A549 (cell line): Measurements from ENCODE around the gene LIMS1.

Experiments
- EP300 ChIP-seq, 2 experiments: fragments of >200 bp; sonication (Bioruptor Twin); formaldehyde crosslinking; IDR thresholded peaks; 2 replicates in 1 of 2; 3 replicates in 1 of 2; pipeline ENCODE4 v1.6.1; 2016 to 2017
- HMGXB4 ChIP-seq: fragments of 250-450 bp; sonication (Bioruptor Pico); IDR thresholded peaks from 2 replicates; pipeline ENCODE4 v1.5.0; 2021; ENCODE audit warnings: mild to moderate bottlenecking, moderate library complexity, borderline replicate concordance
- HOXB13 ChIP-seq: fragments of 250-450 bp; sonication (Bioruptor Pico); IDR thresholded peaks from 2 replicates; pipeline ENCODE4 v1.5.0; 2020; ENCODE audit warnings: low read depth, mild to moderate bottlenecking, moderate library complexity
- JUN ChIP-seq, 2 experiments: fragments of >200 bp; sonication (Bioruptor Twin); formaldehyde crosslinking; IDR thresholded peaks; 2 replicates in 1 of 2; 3 replicates in 1 of 2; pipeline ENCODE4 v1.6.1; 2016 to 2017
- KDM5A ChIP-seq: fragments of 200-600 bp; sonication (generic); IDR thresholded peaks from 2 replicates; pipeline ENCODE4 v1.6.1; 2016; ENCODE audit warnings: antibody characterized with exemption, mild to moderate bottlenecking
- MAFK ChIP-seq: fragments of 450-650 bp; IDR thresholded peaks from 2 replicates; pipeline ENCODE4 v1.6.1; 2014; ENCODE audit not compliant: partially characterized antibody
- PBX3 ChIP-seq: IDR thresholded peaks from 2 replicates; pipeline ENCODE4 v1.6.1; 2012
- POLR2A ChIP-seq: IDR thresholded peaks from 2 replicates; pipeline ENCODE4 v1.6.1; 2012; ENCODE audit warnings: mild to moderate bottlenecking, low read length
- RARB ChIP-seq: fragments of 250-450 bp; sonication (Bioruptor Pico); IDR thresholded peaks from 2 replicates; pipeline ENCODE4 v1.8.0; 2021; ENCODE audit warnings: mild to moderate bottlenecking, moderate library complexity
- REST ChIP-seq: fragments of 200-600 bp; sonication (generic); IDR thresholded peaks from 2 replicates; pipeline ENCODE4 v1.6.1; 2016; ENCODE audit warnings: antibody characterized with exemption, mild to moderate bottlenecking, moderate library complexity
- SMC3 ChIP-seq: fragments of >200 bp; sonication (Bioruptor Twin); formaldehyde crosslinking; IDR thresholded peaks from 3 replicates; pipeline ENCODE4 v1.6.1; 2018; ENCODE audit warnings: inconsistent platforms
- TF ChIP-seq, protein P1 (sequence below): fragments of >200 bp; sonication (Bioruptor Twin); formaldehyde crosslinking; IDR thresholded peaks from 3 replicates; pipeline ENCODE4 v1.5.1; 2016
- TF ChIP-seq, protein P2 (sequence below): fragments of 250-450 bp; sonication (Bioruptor Pico); IDR thresholded peaks from 2 replicates; pipeline ENCODE4 v1.5.0; 2020; ENCODE audit warnings: low read depth, mild to moderate bottlenecking, moderate library complexity
- TF ChIP-seq, protein P3 (sequence below): IDR thresholded peaks from 2 replicates; pipeline ENCODE4 v1.6.1; 2012

DNA sequence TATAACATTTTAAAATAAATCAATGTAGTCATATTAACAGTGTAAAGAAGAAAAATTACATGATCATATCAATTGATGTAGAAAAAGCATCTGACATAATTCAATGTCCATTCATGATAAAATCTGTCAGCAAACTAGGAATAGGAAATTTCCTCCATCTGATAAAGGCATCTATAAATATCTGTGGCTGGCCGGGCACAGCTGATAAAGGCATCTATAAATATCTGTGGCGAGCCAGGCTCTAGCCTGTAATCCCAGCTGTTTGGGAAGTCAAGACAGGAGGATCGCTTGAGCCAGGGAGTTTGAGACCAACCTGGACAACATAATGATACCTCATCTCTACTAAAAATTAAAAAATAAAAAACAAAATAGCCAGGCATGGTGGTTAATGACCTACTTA, 166.9 kb downstream of the LIMS1 start:
- TF ChIP-seq, protein P1, sequence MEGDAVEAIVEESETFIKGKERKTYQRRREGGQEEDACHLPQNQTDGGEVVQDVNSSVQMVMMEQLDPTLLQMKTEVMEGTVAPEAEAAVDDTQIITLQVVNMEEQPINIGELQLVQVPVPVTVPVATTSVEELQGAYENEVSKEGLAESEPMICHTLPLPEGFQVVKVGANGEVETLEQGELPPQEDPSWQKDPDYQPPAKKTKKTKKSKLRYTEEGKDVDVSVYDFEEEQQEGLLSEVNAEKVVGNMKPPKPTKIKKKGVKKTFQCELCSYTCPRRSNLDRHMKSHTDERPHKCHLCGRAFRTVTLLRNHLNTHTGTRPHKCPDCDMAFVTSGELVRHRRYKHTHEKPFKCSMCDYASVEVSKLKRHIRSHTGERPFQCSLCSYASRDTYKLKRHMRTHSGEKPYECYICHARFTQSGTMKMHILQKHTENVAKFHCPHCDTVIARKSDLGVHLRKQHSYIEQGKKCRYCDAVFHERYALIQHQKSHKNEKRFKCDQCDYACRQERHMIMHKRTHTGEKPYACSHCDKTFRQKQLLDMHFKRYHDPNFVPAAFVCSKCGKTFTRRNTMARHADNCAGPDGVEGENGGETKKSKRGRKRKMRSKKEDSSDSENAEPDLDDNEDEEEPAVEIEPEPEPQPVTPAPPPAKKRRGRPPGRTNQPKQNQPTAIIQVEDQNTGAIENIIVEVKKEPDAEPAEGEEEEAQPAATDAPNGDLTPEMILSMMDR = no peak
- TF ChIP-seq PBX3 = no peak
- no peak for TF ChIP-seq KDM5A
- no peak for TF ChIP-seq JUN (IDR thresholded peaks at IDR 0.05)
- TF ChIP-seq POLR2A = no peak
- TF ChIP-seq EP300 (IDR thresholded peaks at IDR 0.05) = no peak
- TF ChIP-seq SMC3 = no peak
- TF ChIP-seq MAFK = no peak
- TF ChIP-seq REST = no peak
- no peak for TF ChIP-seq RARB (CRISPR knock-in tag)
- TF ChIP-seq, protein P2, sequence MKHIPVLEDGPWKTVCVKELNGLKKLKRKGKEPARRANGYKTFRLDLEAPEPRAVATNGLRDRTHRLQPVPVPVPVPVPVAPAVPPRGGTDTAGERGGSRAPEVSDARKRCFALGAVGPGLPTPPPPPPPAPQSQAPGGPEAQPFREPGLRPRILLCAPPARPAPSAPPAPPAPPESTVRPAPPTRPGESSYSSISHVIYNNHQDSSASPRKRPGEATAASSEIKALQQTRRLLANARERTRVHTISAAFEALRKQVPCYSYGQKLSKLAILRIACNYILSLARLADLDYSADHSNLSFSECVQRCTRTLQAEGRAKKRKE = no peak
- TF ChIP-seq HOXB13 (CRISPR knock-in tag) = no peak
- no peak for TF ChIP-seq HMGXB4 (CRISPR knock-in tag)
- TF ChIP-seq, protein P3, sequence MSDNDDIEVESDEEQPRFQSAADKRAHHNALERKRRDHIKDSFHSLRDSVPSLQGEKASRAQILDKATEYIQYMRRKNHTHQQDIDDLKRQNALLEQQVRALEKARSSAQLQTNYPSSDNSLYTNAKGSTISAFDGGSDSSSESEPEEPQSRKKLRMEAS = no peak
